CD1c-positive myeloid dendritic cell (primary cell): ENCODE results near the gene IL27RA.

Experiments
- DNase-seq: peaks from one replicate; pipeline ENCODE4 v3.0.0-alpha.2; 2016; ENCODE audit errors: extremely low spot score

Gene IL27RA

GRCh38 chr19:14088634-14089411, 57.3 kb downstream of the IL27RA start:
- no peak for DNase-seq

GRCh38 chr19:14089412-14089661, 57.8 kb downstream of the IL27RA start:
- no peak for DNase-seq

GRCh38 chr19:14089662-14090508, 58.3 kb downstream of the IL27RA start:
- peak; percentile 67 for DNase-seq

GRCh38 chr19:14090509-14091080, 59.0 kb downstream of the IL27RA start, which contains the start of gene SAMD1:
TSS of gene SAMD1 (minus strand) at chr19:14090751.
- DNase-seq = peak; percentile 80

- DNase-seq = peak; percentile 87
Observed at GRCh38 chr19:14091081-14091812, 59.7 kb downstream of the IL27RA start.

GRCh38 chr19:14091813-14092462, 60.4 kb downstream of the IL27RA start:
- DNase-seq = no peak

- no peak for DNase-seq
Observed at GRCh38 chr19:14093117-14093823, 61.7 kb downstream of the IL27RA start.

- DNase-seq = no peak
Observed at GRCh38 chr19:14094854-14095253, 63.3 kb downstream of the IL27RA start.

- DNase-seq = no peak
Observed at GRCh38 chr19:14096272-14096992, 64.9 kb downstream of the IL27RA start.

- no peak for DNase-seq
Observed at GRCh38 chr19:14097532-14098151, 66.1 kb downstream of the IL27RA start.

GRCh38 chr19:14101003-14101545, 69.5 kb downstream of the IL27RA start:
- no peak for DNase-seq

GRCh38 chr19:14102102-14102696, 70.6 kb downstream of the IL27RA start:
- no peak for DNase-seq

GRCh38 chr19:14102756-14103155, 71.2 kb downstream of the IL27RA start:
- no peak for DNase-seq
